ENCODE data around the gene CYP4F8.

Gene CYP4F8, protein sequence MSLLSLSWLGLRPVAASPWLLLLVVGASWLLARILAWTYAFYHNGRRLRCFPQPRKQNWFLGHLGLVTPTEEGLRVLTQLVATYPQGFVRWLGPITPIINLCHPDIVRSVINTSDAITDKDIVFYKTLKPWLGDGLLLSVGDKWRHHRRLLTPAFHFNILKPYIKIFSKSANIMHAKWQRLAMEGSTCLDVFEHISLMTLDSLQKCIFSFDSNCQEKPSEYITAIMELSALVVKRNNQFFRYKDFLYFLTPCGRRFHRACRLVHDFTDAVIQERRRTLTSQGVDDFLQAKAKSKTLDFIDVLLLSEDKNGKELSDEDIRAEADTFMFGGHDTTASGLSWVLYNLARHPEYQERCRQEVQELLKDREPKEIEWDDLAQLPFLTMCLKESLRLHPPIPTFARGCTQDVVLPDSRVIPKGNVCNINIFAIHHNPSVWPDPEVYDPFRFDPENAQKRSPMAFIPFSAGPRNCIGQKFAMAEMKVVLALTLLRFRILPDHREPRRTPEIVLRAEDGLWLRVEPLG

DNA sequence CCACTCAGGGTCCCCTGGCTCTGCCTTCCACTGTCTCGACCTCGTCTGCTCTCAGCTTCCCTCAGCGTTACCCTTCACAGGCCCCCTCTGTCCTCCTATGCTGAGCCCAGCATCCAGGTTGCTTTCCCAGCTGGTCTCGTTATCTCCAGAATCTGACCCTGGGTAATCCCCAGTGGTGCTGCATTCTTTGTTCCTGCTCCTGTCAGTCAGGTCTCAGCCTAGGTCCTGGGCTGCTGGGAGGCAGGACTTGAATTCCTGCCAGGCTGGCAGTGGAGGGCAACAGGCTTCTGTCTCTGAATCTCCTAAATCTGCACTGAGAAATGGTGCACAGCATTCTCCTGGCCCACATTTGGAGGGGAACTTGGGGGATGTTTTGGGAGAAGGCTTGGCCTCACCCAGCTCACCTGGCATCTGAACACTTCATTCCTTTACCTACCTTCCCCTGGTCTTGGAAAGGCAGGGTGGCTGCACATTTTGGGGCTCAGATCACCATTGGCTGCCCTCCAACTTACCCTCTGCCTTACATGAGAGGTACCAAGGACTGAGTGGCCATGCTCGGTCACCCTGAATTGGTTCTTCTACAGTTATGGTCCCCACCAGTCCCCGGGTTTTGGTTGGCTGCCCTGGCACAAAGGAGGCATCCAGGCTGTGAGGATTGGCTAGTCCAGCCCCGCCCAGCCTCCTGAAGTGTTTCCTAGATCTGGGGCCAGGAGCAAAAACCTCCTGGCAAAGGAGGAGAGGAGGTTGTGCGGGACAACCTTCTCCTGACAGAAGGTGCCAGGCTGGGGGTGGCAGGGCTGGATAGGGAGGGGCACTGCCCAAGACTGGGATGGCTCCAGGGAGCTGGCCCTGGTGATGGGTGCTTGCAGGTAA, at the start of gene CYP4F8:
Gene CYP4F8 (plus strand): TSS at position 712 of the 873 bp plus-strand sequence. CDS start 399 bp downstream, outside the sequence.
- Histone ChIP-seq H3K9me3 (ENCODE audit: low read length) (no peaks in the 10 kb centered on the region), H3K4me3 (ENCODE audit: low read depth, low read length, poor library complexity, severe bottlenecking) (no peak within 1 kb of the TSS), H3K27ac (ENCODE audit: low read depth, low read length, poor library complexity, severe bottlenecking) (no peak within 1 kb of the TSS), H2AFZ (ENCODE audit: low read length) (no peak within 1 kb of the TSS), H3K36me3 (ENCODE audit: insufficient read depth, low read length) (no peaks in the 10 kb centered on the region), H4K20me1 (ENCODE audit: insufficient read depth, low read length) (no peaks in the 10 kb centered on the region), H3K9me2 (ENCODE audit: low read depth, low read length) (no peaks in the 10 kb centered on the region), H3K27me3 (ENCODE audit: insufficient read depth, low read length) (no peaks in the 10 kb centered on the region), H3K9ac (ENCODE audit: low read length) (no peak within 1 kb of the TSS), H3K4me2 (ENCODE audit: low read length) (no peak within 1 kb of the TSS), H3K79me2 (ENCODE audit: insufficient read depth, low read length) (no peaks in the 10 kb centered on the region), H3F3A (ENCODE audit: insufficient read depth, low read length) (no peaks in the 10 kb centered on the region), H3K4me1 (ENCODE audit: insufficient read depth, low read length, severe bottlenecking) (no peaks in the 10 kb centered on the region)
- TF ChIP-seq, protein P1, sequence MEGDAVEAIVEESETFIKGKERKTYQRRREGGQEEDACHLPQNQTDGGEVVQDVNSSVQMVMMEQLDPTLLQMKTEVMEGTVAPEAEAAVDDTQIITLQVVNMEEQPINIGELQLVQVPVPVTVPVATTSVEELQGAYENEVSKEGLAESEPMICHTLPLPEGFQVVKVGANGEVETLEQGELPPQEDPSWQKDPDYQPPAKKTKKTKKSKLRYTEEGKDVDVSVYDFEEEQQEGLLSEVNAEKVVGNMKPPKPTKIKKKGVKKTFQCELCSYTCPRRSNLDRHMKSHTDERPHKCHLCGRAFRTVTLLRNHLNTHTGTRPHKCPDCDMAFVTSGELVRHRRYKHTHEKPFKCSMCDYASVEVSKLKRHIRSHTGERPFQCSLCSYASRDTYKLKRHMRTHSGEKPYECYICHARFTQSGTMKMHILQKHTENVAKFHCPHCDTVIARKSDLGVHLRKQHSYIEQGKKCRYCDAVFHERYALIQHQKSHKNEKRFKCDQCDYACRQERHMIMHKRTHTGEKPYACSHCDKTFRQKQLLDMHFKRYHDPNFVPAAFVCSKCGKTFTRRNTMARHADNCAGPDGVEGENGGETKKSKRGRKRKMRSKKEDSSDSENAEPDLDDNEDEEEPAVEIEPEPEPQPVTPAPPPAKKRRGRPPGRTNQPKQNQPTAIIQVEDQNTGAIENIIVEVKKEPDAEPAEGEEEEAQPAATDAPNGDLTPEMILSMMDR (IDR thresholded peaks at IDR 0.05; ENCODE audit: low read length), result no peak
- TF ChIP-seq EZH2 (IDR thresholded peaks at IDR 0.05; ENCODE audit: borderline replicate concordance, low read length), result no peak

DNA sequence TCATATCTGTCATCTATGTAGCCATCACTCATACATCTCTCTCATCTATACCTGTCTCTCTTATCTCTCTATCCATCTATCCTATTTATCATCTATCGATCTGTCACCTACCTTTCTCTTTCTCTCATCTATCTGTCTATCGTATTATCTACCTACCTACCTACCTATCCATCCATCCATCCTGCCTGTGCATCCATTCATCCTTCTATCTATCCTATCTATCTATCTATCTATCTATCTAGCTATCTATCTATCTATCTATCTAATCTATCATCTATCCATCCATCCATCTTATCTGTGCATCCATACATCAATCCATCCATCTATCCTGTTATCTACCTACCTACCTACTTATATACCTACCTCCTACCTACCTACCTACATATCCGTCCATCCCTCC, 44.6 kb upstream of the CYP4F8 start:
- Histone ChIP-seq H2AFZ (ENCODE audit: low read length) (no peak overlapping the region), H3K36me3 (ENCODE audit: insufficient read depth, low read length) (no peaks in the 10 kb centered on the region), H4K20me1 (ENCODE audit: insufficient read depth, low read length) (no peaks in the 10 kb centered on the region), H3K27me3 (ENCODE audit: insufficient read depth, low read length) (no peaks in the 10 kb centered on the region), H3K4me1 (ENCODE audit: insufficient read depth, low read length, severe bottlenecking) (no peaks in the 10 kb centered on the region), H3K9ac (ENCODE audit: low read length) (no peak overlapping the region), H3K4me3 (ENCODE audit: low read depth, low read length, poor library complexity, severe bottlenecking) (no peak overlapping the region), H3K27ac (ENCODE audit: low read depth, low read length, poor library complexity, severe bottlenecking) (no peak overlapping the region), H3K9me3 (ENCODE audit: low read length) (no peaks in the 10 kb centered on the region), H3K79me2 (ENCODE audit: insufficient read depth, low read length) (no peaks in the 10 kb centered on the region), H3K9me2 (ENCODE audit: low read depth, low read length) (no peaks in the 10 kb centered on the region), H3K4me2 (ENCODE audit: low read length) (no peak overlapping the region), H3F3A (ENCODE audit: insufficient read depth, low read length) (no peaks in the 10 kb centered on the region)
- TF ChIP-seq, protein P1 (IDR thresholded peaks at IDR 0.05; ENCODE audit: low read length), result no peak
- TF ChIP-seq EZH2 (IDR thresholded peaks at IDR 0.05; ENCODE audit: borderline replicate concordance, low read length), result no peak

DNA sequence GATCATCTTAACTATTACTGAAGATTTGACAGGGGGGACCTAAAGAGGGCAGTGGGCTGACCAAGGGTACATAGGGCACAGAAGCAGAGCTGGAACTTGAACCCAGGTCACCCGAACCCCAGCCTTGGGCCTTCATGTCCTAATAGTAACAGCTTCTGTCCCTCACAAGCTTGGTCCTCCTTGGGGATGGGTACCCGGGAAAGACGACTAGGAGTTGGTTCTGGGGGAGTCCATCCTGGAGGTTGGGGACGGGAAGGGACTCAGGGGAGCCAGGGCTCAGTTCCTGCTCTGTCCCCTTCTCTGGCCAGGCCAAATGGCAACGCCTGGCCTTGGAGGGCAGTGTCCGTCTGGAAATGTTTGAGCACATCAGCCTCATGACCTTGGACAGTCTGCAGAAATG, 39.6 kb upstream of the CYP4F8 start:
- H2AFZ ChIP-seq (ENCODE audit: low read length), result no peak overlapping the region
- H3K4me2 ChIP-seq (ENCODE audit: low read length), result no peak overlapping the region
- H3K79me2 ChIP-seq (ENCODE audit: insufficient read depth, low read length), result no peaks in the 10 kb centered on the region
- no peaks in the 10 kb centered on the region for H3F3A ChIP-seq (ENCODE audit: insufficient read depth, low read length)
- TF ChIP-seq EZH2 (IDR thresholded peaks at IDR 0.05; ENCODE audit: borderline replicate concordance, low read length), result no peak
- TF ChIP-seq, protein P1 (IDR thresholded peaks at IDR 0.05; ENCODE audit: low read length), result no peak
- H3K36me3 ChIP-seq (ENCODE audit: insufficient read depth, low read length), result no peaks in the 10 kb centered on the region
- no peak overlapping the region for H3K4me3 ChIP-seq (ENCODE audit: low read depth, low read length, poor library complexity, severe bottlenecking)
- H3K9me2 ChIP-seq (ENCODE audit: low read depth, low read length), result no peaks in the 10 kb centered on the region
- no peak overlapping the region for H3K9ac ChIP-seq (ENCODE audit: low read length)
- no peaks in the 10 kb centered on the region for H4K20me1 ChIP-seq (ENCODE audit: insufficient read depth, low read length)
- H3K27me3 ChIP-seq (ENCODE audit: insufficient read depth, low read length), result no peaks in the 10 kb centered on the region
- no peaks in the 10 kb centered on the region for H3K4me1 ChIP-seq (ENCODE audit: insufficient read depth, low read length, severe bottlenecking)
- no peak overlapping the region for H3K27ac ChIP-seq (ENCODE audit: low read depth, low read length, poor library complexity, severe bottlenecking)
- H3K9me3 ChIP-seq (ENCODE audit: low read length), result no peaks in the 10 kb centered on the region
